Islet precursor cell (in vitro differentiated cells): ENCODE measurements around the gene JPH2.

ENCODE experiments used
- DNase-seq: peaks from one replicate; pipeline ENCODE4 v3.0.0-alpha.2; 2018

JPH2 gene

DNA sequence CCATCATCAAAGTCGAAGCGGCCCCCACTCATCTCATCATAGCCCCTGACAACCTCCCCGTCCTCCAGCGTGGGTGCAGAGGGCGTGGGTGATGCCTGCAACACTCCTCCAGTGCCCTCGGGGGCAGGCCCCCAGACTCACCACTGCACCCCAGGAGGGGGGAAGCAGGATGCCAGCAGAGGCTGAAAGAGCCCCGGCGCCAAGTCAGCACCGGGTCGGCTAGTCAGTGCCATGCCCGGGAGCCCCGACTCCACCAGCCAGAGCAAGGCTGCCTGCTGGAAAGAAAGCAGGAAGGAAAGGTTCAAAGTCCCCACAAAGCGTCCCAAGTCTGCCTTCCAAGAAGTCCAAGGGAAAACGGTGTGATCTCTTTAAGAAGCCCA is 324 bp downstream of the JPH2 start:
- DNase-seq = no peak

DNA sequence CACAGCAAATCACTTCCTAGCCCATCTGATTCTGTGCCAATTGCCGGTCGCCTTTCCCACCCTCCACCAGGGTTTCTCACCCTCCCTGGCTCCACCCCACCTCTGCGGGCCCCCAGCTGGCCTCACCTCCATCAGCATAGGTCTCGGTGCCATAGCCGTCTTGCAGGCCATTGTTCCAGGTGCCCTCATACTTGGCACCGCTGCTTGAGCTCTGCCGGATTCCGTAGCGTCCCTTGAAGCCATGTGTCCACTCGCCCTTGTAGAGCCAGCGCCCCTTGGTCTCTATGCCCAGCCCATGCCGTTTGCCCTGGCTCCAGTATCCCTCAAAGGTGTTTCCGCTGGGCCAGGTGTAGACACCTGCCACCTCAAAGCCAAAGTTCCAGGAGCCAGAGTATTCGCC is 787 bp downstream of the JPH2 start:
- no peak for DNase-seq

DNA sequence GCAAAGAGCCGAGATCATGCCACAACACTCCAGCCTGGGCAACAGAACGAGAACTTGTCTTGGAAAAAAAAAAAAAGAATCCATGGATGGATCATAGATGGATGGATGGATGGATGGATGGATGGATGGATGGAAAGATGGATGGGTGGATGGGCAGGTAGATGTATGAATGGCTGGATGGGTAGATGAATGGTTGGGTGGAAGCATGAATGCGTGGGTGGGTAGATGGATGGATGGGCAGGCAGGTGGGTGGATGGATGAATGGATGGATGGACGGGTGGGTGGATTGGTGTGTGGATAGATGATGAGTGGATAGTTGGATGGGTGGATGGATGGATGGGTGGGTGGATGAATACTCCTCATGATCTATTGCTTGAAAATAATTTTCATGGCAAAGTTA is 1.4 kb downstream of the JPH2 start:
- DNase-seq = no peak

DNA sequence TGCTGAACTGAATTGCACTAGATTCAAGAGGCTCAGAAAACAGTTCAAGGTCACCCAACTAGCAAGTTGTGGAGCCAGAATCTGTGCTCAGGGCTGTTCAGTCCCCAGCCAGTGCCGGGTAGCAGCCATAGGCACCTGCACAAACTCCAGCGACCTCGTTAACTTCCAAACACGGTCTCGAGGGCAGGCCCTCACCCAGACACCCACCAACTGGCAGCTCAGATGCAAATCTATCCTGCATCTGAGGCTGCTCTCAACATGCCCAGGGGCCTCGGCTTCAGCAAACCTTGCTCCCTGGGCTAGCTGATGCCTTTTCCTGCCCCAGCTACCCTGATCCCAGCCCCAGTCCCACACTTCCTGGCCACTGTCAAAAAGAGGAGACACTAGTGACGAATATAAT is 3.7 kb downstream of the JPH2 start:
- peak; percentile 73 for DNase-seq

DNA sequence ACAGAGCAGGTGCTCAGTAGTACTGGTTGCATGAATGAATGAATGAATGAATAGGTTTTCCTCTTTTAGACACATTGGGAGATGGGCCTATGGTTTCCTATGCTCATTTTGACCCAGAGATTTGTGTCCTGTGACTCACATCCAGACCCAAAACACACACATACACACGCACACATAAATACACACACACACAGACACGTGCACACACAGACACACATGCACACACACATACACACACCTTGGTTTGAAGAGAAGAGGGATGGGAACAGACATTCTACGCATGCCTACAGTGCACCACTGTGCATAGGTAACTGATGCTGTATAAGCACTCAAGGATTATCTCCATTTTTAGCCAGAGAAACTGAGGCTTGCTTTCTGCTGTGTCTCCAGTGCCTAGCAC is 4.1 kb downstream of the JPH2 start:
- no peak for DNase-seq

DNA sequence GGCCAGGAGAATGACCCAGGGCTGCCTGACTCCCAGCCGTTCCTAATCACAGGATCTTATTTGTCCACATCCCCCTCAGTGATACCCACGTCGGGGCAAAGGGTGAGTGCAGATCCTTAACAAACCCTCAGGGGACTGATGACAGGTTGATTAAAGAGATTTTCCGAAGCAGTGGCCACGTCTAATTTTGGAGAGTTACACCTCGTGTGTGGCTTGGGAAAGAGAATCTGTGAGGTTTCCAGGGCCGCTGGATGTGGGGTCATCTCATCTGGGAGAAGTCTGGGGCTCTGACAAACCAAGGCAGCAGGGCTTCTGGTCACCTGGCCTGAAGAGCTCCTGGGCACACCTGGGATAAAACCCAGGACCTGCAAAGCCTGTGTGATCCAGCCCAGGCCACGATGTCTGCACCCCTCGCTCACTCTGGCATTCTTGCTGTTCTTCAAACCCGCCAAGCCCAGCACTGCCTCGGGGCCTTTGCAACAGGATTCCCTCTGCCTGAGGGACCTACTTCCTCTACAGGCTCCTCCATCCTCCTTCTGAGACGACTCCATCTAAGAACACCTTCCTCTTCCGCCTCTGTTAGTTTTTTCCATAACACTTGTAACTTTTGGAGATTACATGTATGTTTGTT is 4.7 kb downstream of the JPH2 start:
- peak; percentile 71 for DNase-seq

DNA sequence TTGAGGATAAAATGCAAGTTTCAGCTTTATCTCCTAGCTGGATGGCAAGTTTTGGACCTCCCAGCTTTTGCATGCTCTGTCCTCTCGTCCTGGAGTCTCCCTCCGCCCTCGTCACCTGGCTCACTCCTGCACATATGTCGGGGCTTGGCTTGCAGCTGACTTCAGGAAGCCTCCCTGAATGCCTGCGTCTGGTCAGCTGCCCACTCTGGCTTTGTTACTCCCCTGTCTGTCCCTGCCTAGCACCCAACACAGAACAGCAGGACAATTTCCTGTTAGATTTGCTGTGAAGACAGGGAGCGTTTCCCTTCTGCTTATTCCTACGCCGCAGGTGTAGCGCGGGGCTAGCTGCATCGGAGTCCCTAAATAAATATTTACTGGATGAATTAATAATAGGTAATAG is 5.4 kb downstream of the JPH2 start:
- peak; percentile 69 for DNase-seq

DNA sequence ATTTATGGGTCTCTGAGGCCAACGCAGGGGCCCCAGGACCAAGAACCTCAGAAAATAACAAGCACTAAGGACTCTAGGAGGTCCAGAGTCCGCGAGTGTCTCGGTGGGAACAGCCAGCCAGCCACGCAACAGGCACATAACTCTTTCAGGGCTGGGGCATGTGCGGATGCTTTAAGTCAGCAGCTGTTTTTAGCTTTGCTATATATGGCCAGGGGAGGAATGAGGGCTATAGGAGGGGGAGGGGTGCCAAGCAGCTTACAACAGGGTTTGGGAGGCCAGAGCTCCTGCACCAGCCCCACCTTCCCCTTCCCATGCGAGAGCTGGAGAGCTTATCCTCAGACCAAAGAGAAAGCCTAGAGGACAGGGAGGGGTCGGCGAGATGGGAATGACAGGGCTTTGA is 6.2 kb downstream of the JPH2 start:
- DNase-seq = peak; percentile 92

DNA sequence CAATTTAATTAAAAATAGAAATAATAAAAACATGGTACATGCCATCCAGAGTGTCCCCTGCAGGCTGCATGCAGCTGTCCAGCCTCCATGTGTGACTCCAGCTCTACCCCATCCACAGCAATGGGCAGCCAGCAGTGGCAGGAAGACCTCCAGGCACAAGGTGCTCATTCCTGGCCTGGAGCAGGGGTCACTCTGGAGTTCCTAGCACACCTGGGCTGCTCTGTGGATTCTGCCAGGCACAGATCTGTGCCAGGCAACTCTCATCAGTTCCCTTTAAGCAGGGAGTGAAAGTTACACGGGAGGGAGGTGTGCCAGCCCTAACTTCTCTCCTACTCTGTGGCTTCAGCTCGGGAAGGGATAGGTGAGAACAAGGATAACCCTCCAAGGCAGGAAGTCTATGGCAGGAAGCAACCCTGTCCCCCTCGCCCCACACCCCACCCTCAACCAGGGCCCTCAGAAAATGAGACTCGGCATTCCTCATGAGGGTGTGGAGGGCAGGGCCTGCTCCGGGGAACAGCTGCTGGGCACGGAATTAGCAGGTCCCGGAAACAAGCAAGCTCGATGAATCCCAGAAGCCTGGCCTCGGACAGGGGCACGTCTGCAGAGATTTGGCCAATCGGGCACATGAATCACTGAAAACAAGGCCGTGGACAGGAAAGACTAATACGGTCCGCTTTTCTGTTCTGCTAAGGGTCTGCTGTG is 10.0 kb downstream of the JPH2 start:
- DNase-seq = no peak

DNA sequence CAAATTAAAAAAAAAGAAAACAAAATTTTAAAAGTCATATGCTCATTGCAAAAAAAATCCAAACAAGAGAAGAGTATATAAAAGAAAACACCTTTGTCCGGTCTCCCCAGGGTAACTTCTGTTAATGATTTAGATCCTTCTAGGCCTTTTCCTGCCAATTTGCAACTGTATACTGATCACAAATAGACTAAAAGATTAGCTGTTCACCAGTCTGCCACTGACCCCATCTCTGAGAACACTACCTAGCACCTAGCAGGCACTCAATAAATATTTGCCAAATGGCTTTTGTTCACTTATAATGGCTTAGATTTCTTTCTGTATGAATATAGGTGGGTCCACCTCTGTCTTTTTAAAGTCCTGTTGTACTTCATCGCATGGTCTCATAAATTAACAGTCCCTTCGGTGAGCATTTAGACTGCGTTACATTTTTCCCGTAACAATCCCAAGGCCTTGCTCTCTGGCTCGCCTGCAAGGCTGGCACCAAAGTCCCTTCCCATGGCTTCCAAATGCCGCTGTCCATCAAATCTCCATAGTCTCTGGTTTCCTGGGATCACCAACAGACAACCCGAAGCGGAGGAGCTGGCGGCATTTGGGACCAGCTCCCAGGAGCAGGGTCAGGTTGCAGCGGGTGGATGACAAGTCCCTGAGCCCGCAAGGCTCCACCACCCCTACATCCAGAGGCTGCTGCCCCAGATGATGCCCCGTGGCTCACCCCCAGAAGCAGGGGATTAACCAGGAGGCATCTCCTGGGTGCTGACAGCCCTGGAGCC is 11.8 kb downstream of the JPH2 start:
- no peak for DNase-seq

DNA sequence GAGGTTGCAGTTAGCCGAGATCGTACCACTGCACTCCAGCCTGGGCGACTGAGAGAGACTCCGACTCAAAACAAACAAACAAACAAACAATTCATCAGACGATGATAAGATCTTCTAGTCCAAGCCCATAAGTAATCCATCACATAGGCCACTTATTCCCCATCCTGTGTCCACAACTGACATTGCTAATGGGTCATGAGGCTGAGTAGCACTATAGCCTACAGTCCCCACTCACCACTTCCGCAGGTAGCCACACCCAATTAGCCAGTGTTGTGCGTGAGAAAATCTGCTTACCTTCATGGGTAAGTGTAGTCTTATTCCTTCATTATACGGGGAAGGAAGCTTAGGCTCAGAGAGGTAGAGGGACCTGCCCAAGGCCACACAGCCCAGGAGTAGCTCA is 13.1 kb downstream of the JPH2 start:
- DNase-seq = no peak

DNA sequence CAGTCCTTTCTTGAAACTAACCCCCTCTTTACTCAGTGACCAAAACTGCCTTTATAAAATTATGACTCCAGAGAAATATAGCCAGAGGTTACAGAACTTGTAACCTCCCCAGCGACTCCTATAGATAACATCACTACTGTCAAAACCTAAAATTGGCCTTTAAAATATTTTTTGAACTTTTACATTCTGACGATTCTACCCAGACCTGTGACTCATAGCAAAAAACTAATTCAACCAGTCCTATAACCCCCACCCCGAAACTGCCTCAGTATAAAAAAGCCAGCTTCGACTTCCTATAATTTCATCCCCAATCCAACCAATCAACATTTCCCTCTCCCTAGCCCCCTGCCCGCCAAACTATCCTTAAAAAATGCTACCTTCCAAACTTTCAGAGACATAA is 13.9 kb downstream of the JPH2 start:
- DNase-seq = no peak

DNA sequence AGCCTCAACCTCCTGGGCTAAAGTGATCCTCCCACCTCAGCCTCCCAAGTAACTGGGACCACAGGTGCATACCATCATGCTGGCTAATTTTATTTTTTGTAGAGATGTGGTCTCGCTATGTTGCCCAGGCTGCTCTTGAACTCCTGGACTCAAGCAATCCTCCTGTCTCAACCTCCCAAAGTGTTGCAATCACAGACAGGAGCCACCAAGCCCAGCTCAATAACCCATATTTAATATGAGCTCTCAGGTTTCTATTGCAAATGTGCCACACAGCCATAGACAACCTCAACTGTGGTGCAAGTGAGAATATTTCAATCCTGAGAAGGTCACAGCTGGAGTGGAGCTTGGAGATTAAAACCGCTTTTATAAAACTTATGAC is 14.4 kb downstream of the JPH2 start:
- no peak for DNase-seq

DNA sequence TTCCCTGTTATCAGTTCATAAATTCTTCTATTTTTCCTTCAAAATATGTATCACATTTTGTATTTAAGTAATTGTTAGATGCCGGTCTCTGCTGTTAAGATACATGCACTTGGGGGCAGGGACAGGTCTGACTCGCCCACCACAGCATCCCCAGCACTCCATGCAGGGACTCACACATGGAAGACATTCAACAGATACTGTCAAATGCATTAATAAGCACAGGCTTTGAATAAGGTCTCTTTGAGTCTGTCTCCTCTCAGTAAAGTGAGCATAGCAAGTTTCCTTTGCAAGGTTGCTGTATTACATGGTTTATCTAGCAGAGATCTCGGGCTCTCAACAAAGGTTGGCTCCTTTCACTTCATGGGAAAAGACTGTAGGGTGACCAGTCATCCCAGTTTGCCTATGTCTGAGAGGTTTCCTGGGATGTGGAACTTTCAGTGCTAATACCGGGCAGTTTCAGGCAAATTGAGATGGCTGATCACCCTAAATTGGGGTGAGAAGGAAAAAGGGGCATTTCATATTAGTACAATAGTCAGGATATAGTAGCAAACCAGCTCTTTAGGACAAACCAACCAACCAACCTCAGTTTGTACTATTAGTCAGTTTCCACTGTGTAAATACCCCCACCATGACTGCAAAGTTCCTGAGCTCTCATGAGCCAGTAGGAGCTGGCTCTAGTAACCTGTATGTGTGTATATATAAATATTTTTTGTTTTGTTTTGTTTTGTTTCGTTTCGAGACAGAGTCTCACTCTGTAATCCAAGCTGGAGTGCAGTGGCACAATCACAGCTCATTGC is 15.0 kb downstream of the JPH2 start:
- no peak for DNase-seq

DNA sequence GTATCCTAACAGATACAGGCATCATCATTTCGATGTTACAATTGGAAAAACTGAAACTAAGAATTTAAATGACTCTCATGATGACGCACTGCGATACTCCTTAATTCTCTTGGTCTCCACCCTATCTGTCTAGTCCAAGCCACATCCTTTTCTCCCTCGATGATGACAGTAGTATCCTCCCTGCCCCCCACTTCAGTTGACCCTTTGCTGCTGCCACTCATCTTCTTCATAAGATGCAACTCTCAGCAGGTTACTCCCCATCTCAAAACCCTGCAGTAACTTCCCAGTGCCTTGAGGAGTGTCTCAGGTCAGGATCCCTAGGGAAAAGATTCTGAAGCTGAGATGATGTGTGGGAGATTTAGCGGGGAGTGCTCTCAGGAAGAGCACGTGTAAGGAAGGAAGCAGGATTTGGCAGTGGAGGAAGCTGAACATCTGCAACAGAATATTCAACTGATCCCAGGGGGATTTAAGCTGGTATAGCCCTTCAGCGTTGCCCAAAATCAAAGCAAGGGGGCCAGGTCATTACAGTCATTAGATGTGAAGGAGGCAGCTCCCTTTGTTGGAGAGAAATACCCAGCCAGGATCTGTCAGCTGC is 16.1 kb downstream of the JPH2 start:
- DNase-seq = no peak

DNA sequence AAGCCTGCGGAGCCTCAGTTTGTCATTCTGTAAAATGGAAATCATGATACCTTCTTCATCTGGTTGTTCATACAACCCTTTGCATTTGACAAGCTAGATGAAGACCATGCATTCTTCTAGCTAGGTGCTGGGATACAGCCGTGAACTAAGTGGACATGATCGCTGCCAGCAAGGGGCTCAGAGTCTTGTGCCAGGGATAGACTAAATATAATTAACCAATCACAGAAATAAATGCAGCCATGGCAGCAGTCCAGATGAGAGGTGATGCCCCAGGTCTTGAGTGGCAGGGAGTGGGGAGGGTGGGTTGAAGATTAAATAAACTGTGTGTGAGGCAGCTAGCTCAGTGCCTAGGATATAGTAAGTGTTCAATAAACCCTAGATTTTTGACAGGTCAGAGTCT is 19.3 kb downstream of the JPH2 start:
- no peak for DNase-seq

DNA sequence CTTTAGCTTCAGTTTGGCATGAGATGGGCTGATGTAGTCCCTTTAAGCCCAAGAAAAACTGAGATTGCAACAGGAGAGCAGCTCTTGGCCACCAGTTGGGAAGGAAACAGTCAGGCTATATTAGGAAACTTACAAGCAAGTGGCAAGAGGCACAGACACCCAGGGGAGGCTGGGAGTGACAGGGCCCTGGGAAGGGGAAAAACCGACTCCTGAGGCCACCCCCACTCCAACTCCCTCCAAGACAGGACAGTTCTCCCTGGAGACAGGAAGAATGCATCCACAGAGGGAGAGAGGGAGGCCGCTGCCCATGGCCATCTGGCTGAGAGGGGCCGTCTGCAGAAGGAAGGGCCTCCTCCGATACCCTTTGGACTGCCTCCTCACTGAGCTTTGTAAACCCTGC is 20.5 kb downstream of the JPH2 start:
- DNase-seq = peak; percentile 81

DNA sequence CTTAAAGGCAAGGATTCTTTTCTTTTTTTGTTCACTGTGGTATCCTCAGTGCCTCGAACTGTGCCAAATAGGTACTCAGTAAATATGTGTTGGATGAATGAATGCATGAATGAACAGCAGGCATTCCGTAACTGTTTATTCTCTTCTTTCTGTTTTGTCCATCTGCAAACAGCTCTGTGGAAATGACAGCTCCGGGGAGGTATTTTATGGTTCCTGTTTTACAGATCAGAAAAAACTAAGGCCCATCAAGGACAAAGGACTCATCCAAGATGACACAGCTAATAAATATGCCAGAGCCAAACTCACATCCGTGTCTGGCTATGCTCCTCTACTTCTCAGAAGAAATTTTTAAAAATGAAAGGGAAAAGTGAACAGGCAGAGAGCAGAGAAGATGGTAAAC is 21.0 kb downstream of the JPH2 start:
- DNase-seq = no peak

DNA sequence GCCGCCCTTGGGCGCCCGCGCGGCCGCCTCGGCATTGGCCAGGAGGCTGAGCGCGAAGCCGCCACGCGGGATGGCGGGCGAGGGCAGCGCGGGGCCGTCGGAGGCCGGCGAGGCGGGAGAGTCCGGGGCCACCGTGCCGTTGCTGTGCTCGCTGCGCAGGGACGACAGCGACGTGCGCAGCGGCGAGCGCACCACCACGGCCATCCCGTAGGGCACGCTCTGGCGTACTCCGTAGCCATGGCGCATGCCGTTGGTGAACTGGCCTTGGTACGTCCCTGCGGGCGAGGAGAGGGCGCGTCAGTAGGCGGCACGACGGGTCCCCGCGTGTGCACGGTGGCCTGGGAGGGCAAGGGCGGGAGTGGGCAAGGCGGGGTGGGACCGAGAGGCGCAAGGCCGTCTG is 26.9 kb downstream of the JPH2 start:
- no peak for DNase-seq

DNA sequence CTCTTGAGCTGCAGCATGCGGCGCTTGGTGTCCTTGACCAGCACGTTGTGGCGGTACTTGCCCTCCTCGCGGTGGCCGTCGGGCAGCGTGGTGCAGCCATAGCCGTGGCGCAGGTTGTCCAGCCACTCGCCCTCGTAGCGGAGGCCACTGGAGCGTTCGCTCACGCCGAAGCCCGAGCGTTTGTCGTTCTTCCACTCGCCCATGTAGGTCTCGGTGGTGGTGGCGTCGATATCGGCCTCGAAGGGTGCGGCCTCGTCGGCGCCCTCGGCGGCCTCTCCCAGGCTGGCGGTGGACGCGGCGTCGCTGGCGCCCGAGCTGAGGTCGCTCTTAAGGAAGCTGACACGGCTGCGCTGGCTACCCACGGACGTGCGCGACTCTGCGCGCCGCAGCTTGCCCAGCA is 27.3 kb downstream of the JPH2 start:
- DNase-seq = no peak

DNA sequence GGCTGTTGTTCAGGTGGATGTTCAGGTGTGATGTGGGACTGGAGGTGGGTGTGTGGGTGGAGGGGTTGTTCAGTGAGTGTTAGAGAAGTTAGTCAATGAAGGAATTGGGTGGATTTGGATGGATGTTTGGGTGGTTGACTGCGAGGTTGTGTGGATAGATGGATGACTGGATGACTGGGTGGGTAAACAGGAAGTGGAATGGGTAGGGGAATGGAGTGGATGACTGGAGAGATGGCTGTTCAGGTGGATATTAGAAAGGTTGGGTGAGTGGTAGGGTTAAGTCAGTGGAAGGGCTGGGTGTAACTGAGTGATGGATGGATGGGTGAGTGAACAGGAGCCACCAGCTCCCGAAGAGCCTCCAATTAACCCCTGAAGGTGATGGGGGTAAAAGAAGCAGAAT is 27.9 kb downstream of the JPH2 start:
- DNase-seq = no peak

DNA sequence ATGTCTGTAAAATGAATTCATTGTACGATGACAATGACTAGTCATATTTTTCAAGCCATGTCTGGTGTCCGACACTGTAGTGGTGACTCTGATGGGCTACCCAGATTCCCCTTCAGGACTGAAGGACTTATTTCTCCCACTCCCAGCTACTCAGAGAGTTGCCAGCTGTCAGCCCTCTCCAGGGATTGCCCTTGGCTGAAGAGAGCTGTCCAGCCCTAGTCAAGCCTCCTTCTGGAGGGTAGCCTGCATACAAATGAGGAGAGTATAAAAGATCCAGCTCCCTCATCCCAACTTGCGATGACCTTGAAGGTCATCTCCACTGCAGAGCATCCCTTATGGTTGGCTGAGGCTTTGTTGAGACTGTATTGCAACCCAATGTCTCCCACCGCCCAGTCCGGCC is 29.9 kb downstream of the JPH2 start:
- no peak for DNase-seq

DNA sequence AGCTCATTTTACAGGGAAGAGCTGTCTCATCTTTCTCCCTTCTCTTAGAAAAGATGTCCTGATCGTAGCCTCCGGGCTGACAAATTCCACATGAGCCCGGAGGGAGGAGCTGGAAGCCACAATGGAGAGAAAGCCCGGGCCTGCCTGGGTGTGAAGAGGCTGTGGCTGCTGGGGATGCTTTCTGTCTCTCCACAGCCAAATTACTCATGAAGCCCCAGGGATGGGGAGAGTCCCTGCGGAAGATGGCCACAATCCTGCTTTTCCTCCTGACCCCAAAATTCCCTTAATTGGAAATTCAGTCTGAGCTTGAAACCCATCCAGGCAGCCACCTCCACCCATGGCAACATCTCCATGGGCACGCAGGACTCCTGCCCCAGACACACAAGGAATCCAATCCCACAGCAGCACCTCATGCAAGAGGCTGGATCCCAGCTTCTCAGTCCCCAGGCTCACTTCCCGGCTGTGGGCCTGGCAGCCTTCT is 32.4 kb downstream of the JPH2 start:
- DNase-seq = peak; percentile 78
